OCI-LY1 (cell line): ENCODE data around the gene SLMAP.

Experiments used
- H2AFZ ChIP-seq: fragments of 200-600 bp; sonication (generic), shearing (Covaris generic); 2 replicates; pipeline ENCODE4 v1.6.0; 2014; ENCODE audit warnings: antibody characterized with exemption, mild to moderate bottlenecking, low read length
- H3F3A ChIP-seq: fragments of 200-600 bp; sonication (generic), shearing (Covaris generic); 2 replicates; pipeline ENCODE4 v1.6.0; 2014; ENCODE audit warnings: mild to moderate bottlenecking, antibody characterized with exemption, low read length, moderate library complexity; ENCODE audit not compliant: insufficient read depth
- H3K27ac ChIP-seq: fragments of 200-600 bp; sonication (generic); 2 replicates; pipeline ENCODE4 v1.5.1; 2014; ENCODE audit warnings: low read length, mixed run types, mild to moderate bottlenecking, low read depth; ENCODE audit not compliant: poor library complexity, severe bottlenecking
- H3K27me3 ChIP-seq: fragments of 200-600 bp; sonication (generic); 2 replicates; pipeline ENCODE4 v1.6.0; 2014; ENCODE audit warnings: antibody characterized with exemption, mild to moderate bottlenecking, low read length, moderate library complexity; ENCODE audit not compliant: insufficient read depth
- H3K36me3 ChIP-seq: fragments of 200-600 bp; sonication (generic); 2 replicates; pipeline ENCODE4 v1.6.1; 2014; ENCODE audit warnings: mild to moderate bottlenecking, antibody characterized with exemption, low read length, moderate library complexity, mixed read lengths; ENCODE audit not compliant: insufficient read depth
- H3K4me1 ChIP-seq: fragments of 200-600 bp; sonication (generic); 2 replicates; pipeline ENCODE4 v1.5.1; 2014; ENCODE audit warnings: mild to moderate bottlenecking, low read length, moderate library complexity; ENCODE audit not compliant: insufficient read depth, severe bottlenecking
- H3K4me2 ChIP-seq: fragments of 200-600 bp; sonication (generic), shearing (Covaris generic); 2 replicates; pipeline ENCODE4 v1.6.1; 2014; ENCODE audit warnings: low read length
- H3K4me3 ChIP-seq: fragments of 200-600 bp; sonication (generic); 2 replicates; pipeline ENCODE4 v1.5.1; 2014; ENCODE audit warnings: low read length, low read depth, mild to moderate bottlenecking, mixed read lengths; ENCODE audit not compliant: poor library complexity, severe bottlenecking
- H3K79me2 ChIP-seq: fragments of 200-600 bp; shearing (Covaris generic); 2 replicates; pipeline ENCODE4 v1.6.1; 2016; ENCODE audit warnings: mixed run types, low read length, mixed read lengths; ENCODE audit not compliant: insufficient read depth
- H3K9ac ChIP-seq: fragments of 200-600 bp; sonication (generic), shearing (Covaris generic); 2 replicates; pipeline ENCODE4 v1.6.1; 2014; ENCODE audit warnings: mild to moderate bottlenecking, low read length, mixed read lengths
- H3K9me2 ChIP-seq: fragments of 200-600 bp; sonication (generic), shearing (Covaris generic); 2 replicates; pipeline ENCODE4 v1.6.1; 2014; ENCODE audit warnings: low read depth, mild to moderate bottlenecking, low read length, mixed read lengths
- H3K9me3 ChIP-seq: fragments of 200-600 bp; shearing (Covaris generic); 2 replicates; pipeline ENCODE4 v1.6.1; 2014; ENCODE audit warnings: low read length, mixed read lengths
- H4K20me1 ChIP-seq: fragments of 200-600 bp; sonication (generic), shearing (Covaris generic); 2 replicates; pipeline ENCODE4 v1.6.0; 2016; ENCODE audit warnings: mild to moderate bottlenecking, low read length; ENCODE audit not compliant: insufficient read depth
- EZH2 ChIP-seq: fragments of 200-600 bp; sonication (generic), shearing (Covaris generic); IDR thresholded peaks from 2 replicates; pipeline ENCODE4 v1.8.0; 2017; ENCODE audit warnings: borderline replicate concordance, mixed run types, mild to moderate bottlenecking, antibody characterized with exemption, low read length, moderate library complexity, mixed read lengths
- TF ChIP-seq, protein P1 (sequence below): fragments of 200-600 bp; sonication (generic), shearing (Covaris generic); IDR thresholded peaks from 2 replicates; pipeline ENCODE4 v1.5.1; 2017; ENCODE audit warnings: mild to moderate bottlenecking, antibody characterized with exemption, low read length, moderate library complexity, mixed read lengths

The SLMAP gene

DNA sequence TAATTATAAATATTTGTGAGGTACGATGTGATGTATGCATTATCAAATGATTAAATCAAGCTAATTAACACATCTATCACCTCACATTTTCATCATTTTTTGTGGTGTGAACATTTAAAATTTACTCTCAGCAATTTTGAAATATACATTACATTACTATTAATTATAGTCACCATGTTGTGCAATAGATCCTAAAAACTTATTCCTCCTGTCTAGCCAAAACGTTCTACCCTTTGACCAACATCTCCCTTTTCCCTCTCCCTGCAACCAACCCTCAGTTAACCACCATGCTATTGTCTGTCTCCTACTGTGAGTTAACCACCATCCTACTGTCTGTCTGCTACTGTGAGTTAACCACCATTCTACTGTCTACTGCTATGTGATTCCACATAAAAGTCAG is 20.7 kb upstream of the SLMAP start:
- TF ChIP-seq, protein P1, sequence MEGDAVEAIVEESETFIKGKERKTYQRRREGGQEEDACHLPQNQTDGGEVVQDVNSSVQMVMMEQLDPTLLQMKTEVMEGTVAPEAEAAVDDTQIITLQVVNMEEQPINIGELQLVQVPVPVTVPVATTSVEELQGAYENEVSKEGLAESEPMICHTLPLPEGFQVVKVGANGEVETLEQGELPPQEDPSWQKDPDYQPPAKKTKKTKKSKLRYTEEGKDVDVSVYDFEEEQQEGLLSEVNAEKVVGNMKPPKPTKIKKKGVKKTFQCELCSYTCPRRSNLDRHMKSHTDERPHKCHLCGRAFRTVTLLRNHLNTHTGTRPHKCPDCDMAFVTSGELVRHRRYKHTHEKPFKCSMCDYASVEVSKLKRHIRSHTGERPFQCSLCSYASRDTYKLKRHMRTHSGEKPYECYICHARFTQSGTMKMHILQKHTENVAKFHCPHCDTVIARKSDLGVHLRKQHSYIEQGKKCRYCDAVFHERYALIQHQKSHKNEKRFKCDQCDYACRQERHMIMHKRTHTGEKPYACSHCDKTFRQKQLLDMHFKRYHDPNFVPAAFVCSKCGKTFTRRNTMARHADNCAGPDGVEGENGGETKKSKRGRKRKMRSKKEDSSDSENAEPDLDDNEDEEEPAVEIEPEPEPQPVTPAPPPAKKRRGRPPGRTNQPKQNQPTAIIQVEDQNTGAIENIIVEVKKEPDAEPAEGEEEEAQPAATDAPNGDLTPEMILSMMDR: no peak
- no peak for TF ChIP-seq EZH2
- Histone ChIP-seq H3K27ac (no peak overlapping the region), H3F3A (no peaks in the 10 kb centered on the region), H2AFZ (no peak overlapping the region), H3K27me3 (no peaks in the 10 kb centered on the region), H3K79me2 (no peaks in the 10 kb centered on the region), H3K9me3 (no peaks in the 10 kb centered on the region), H3K36me3 (no peaks in the 10 kb centered on the region), H4K20me1 (no peaks in the 10 kb centered on the region), H3K4me1 (no peaks in the 10 kb centered on the region), H3K9me2 (no peaks in the 10 kb centered on the region), H3K9ac (no peak overlapping the region), H3K4me2 (no peak overlapping the region), H3K4me3 (no peak overlapping the region)

DNA sequence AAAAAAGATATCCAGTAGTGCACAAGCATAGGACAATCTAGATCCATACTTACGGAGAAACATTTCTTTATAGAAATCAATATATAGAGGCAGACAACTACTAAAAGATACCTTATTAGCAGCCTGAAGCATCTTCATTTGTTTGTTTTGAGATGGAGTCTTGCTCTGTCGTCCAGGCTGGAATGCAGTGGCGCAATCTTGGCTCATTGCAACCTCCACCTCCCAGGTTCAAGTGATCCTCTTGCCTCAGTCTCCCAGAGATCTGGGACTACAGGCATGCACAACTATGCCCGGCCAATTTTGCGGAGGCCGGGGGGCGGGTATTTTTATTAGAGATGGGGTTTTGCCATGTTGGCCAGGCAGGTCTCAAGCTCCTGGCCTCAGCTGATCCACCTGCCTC is 18.3 kb upstream of the SLMAP start:
- Histone ChIP-seq H3K9me3 (no peaks in the 10 kb centered on the region), H4K20me1 (no peaks in the 10 kb centered on the region), H3K4me1 (no peaks in the 10 kb centered on the region), H3K36me3 (no peaks in the 10 kb centered on the region), H3K4me3 (no peak overlapping the region), H2AFZ (no peak overlapping the region), H3K4me2 (no peak overlapping the region), H3K9me2 (no peaks in the 10 kb centered on the region), H3K9ac (no peak overlapping the region), H3K27ac (no peak overlapping the region), H3F3A (no peaks in the 10 kb centered on the region), H3K27me3 (no peaks in the 10 kb centered on the region), H3K79me2 (no peaks in the 10 kb centered on the region)
- TF ChIP-seq EZH2: no peak
- TF ChIP-seq, protein P1: no peak

DNA sequence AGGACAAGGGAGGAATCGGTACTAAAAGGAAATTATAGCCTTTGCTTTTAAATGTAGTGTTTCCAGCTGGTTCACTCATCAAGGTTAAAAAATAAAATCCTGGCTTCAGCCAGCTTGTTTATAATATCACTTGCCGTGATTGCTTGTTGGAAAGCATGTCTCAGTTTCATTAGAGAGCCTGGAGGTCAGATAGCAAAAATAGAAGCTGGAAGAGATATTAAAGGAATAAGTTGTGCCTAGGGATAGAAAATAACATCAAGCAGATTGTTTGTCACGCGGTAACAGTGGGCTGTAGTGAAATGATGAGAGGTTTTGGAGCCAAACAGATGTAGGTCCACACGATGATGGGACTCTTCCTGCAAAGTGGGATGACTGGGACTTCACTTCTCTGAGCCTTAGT is 17.7 kb upstream of the SLMAP start:
- H3K9me2 ChIP-seq: no peaks in the 10 kb centered on the region
- H3K27me3 ChIP-seq: no peaks in the 10 kb centered on the region
- H2AFZ ChIP-seq: no peak overlapping the region
- H3K9me3 ChIP-seq: no peaks in the 10 kb centered on the region
- no peak overlapping the region for H3K27ac ChIP-seq
- no peaks in the 10 kb centered on the region for H4K20me1 ChIP-seq
- TF ChIP-seq, protein P1: no peak
- no peak for TF ChIP-seq EZH2
- H3K9ac ChIP-seq: no peak overlapping the region
- H3K79me2 ChIP-seq: no peaks in the 10 kb centered on the region
- H3K36me3 ChIP-seq: no peaks in the 10 kb centered on the region
- no peak overlapping the region for H3K4me3 ChIP-seq
- no peaks in the 10 kb centered on the region for H3K4me1 ChIP-seq
- H3K4me2 ChIP-seq: no peak overlapping the region
- H3F3A ChIP-seq: no peaks in the 10 kb centered on the region
